HepG2 (cell line): ENCODE data around the gene GATB. TPM values are rescaled to one million over a fixed set of nuclear protein-coding genes. Genes with fewer than 3 reads are reported as not detected.

Source experiments
- ATAC-seq: fragments of 200-7000 bp; cut with Tn5 transposase; 3 replicates; pipeline ENCODE4 v1.9.1; 2020; ENCODE audit warnings: mild to moderate bottlenecking, moderate library complexity
- BruUV-seq: library from RNA; stranded (reverse); fragments of 400-500 nt; replicated peaks from 2 replicates; lab custom pipeline; 2021; lab: Mats Ljungman, UMichigan
- CTCF ChIA-PET: fragments of 300-600 bp; formaldehyde crosslinking; extraction: SDS; loops from one replicate; lab custom pipeline; 2021; ENCODE audit warnings: low total read pairs, inconsistent platforms, low intra/inter-chr PET ratio; lab: Yijun Ruan, JAX
- POLR2A ChIA-PET: fragments of 350-600 bp; sonication (Branson Sonifier 250); formaldehyde crosslinking; loops from one replicate; lab custom pipeline; 2020; ENCODE audit warnings: antibody characterized with exemption, inconsistent platforms; lab: Yijun Ruan, JAX
- DNase-seq: peaks from one replicate; pipeline ENCODE4 v3.0.0-alpha.2; 2015; ENCODE audit warnings: low spot score
- FAIRE-seq: peaks from 3 replicates; lab custom pipeline; 2011; peaks lifted over from hg19 to GRCh38; lab: Jason Lieb, UNC
- H2AFZ ChIP-seq: one replicate; pipeline ENCODE4 v1.6.1; 2011; ENCODE audit warnings: low read length, inconsistent platforms
- H3K27ac ChIP-seq: fragments of 300-600 bp; 3 replicates; pipeline ENCODE4 v1.8.0; 2011; ENCODE audit warnings: mixed run types, mild to moderate bottlenecking, mixed read lengths, low read length, inconsistent platforms; ENCODE audit not compliant: insufficient read depth; ENCODE audit errors: extremely low read length
- H3K27me3 ChIP-seq, 2 experiments: fragments of 200-600 bp in 1 of 2; 2 replicates in 1 of 2; 3 replicates in 1 of 2; pipeline versions ENCODE4 v1.6.0 to v1.8.0; 2011; ENCODE audit warnings: low read length in 2 of 2, mild to moderate bottlenecking in 2 of 2, moderate library complexity in 2 of 2, inconsistent platforms in 1 of 2; ENCODE audit not compliant: insufficient read depth in 2 of 2, control insufficient read depth in 1 of 2
- H3K36me3 ChIP-seq, 2 experiments: fragments of 200-600 bp in 1 of 2; replicated peaks in 1 of 2; 2 replicates in 1 of 2; 3 replicates in 1 of 2; pipeline versions ENCODE4 v1.5.1 to v1.8.0; 2011; ENCODE audit warnings: low read length in 2 of 2, inconsistent platforms in 1 of 2; ENCODE audit not compliant: insufficient read depth in 2 of 2, control insufficient read depth in 1 of 2
- H3K4me1 ChIP-seq: 2 replicates; pipeline ENCODE4 v1.5.1; 2012; ENCODE audit warnings: low read length, inconsistent platforms; ENCODE audit not compliant: insufficient read depth
- H3K4me2 ChIP-seq: 2 replicates; pipeline ENCODE4 v1.6.0; 2011; ENCODE audit warnings: low read depth, low read length, inconsistent platforms
- H3K4me3 ChIP-seq, 3 experiments: fragments of 200-600 bp in 1 of 3; sonication (generic), shearing (Covaris generic) in 1 of 3; replicated peaks in 1 of 3; 2 replicates each; pipeline ENCODE4 v1.5.1; 2011 to 2016; ENCODE audit warnings: low read length in 3 of 3, inconsistent platforms in 2 of 3, low read depth in 2 of 3, mild to moderate bottlenecking in 2 of 3, control low read depth in 1 of 3, mixed read lengths in 1 of 3; ENCODE audit not compliant: insufficient read depth in 1 of 3
- H3K79me2 ChIP-seq: one replicate; pipeline ENCODE4 v1.6.1; 2011; ENCODE audit warnings: low read length, inconsistent platforms; ENCODE audit not compliant: insufficient read depth
- H3K9ac ChIP-seq: 2 replicates; pipeline ENCODE4 v1.6.0; 2011; ENCODE audit warnings: mild to moderate bottlenecking, low read depth, low read length, inconsistent platforms; ENCODE audit not compliant: insufficient read depth
- H3K9me3 ChIP-seq: 2 replicates; pipeline ENCODE4 v1.5.1; 2012; ENCODE audit warnings: mild to moderate bottlenecking, low read length
- H4K20me1 ChIP-seq: 2 replicates; pipeline ENCODE4 v1.6.0; 2011; ENCODE audit warnings: inconsistent platforms, mild to moderate bottlenecking, low read length, moderate library complexity; ENCODE audit not compliant: insufficient read depth
- FOSL1 ChIP-seq: sonication (generic); formaldehyde crosslinking; IDR thresholded peaks from 2 replicates; pipeline ENCODE4 v1.9.0; 2021; ENCODE audit warnings: missing genetic modification reagents, borderline replicate concordance
- ISL2 ChIP-seq: sonication (generic); formaldehyde crosslinking; IDR thresholded peaks from 2 replicates; pipeline ENCODE4 v1.5.0; 2020; ENCODE audit warnings: missing genetic modification reagents
- JARID2 ChIP-seq: sonication (generic); formaldehyde crosslinking; IDR thresholded peaks from 2 replicates; pipeline ENCODE4 v1.8.1; 2023; ENCODE audit warnings: missing genetic modification reagents, inconsistent platforms; ENCODE audit not compliant: insufficient replicate concordance
- KLF13 ChIP-seq: sonication (generic); formaldehyde crosslinking; IDR thresholded peaks from 2 replicates; pipeline ENCODE4 v1.4.0; 2020; ENCODE audit warnings: mild to moderate bottlenecking, missing genetic modification reagents
- NKX3-1 ChIP-seq: sonication (generic); formaldehyde crosslinking; IDR thresholded peaks from 2 replicates; pipeline ENCODE4 v1.5.0; 2020; ENCODE audit warnings: missing genetic modification reagents
- NR2F2 ChIP-seq: IDR thresholded peaks from 2 replicates; pipeline ENCODE4 v1.6.1; 2012; ENCODE audit warnings: low read depth, inconsistent platforms, borderline replicate concordance
- PRPF4 ChIP-seq: fragments of 200-400 bp; formaldehyde crosslinking; IDR thresholded peaks from 2 replicates; pipeline ENCODE4 v1.6.1; 2016; ENCODE audit warnings: low read length, low read depth; ENCODE audit not compliant: poor library complexity, severe bottlenecking
- SP140L ChIP-seq: sonication (generic); formaldehyde crosslinking; IDR thresholded peaks from 2 replicates; pipeline ENCODE4 v1.4.0; 2020; ENCODE audit warnings: missing genetic modification reagents, borderline replicate concordance
- SRF ChIP-seq: IDR thresholded peaks from 2 replicates; pipeline ENCODE4 v1.6.1; 2011; ENCODE audit warnings: mild to moderate bottlenecking, low read depth, low read length, moderate library complexity
- ZNF331 ChIP-seq: sonication (generic); formaldehyde crosslinking; IDR thresholded peaks from 2 replicates; pipeline ENCODE4 v1.4.0; 2020; ENCODE audit warnings: missing genetic modification reagents
- ZNF609 ChIP-seq: sonication (generic); formaldehyde crosslinking; IDR thresholded peaks from 2 replicates; pipeline ENCODE4 v1.4.0; 2020; ENCODE audit warnings: mild to moderate bottlenecking, missing genetic modification reagents, borderline replicate concordance
- WGBS: methylation state at CpG from one replicate; pipeline ENCODE4 v1.1.6; 2017; ENCODE audit warnings: low lambda C conversion rate; 5-methylcytosine and 5-hydroxymethylcytosine counted together
- in situ Hi-C: cut with HindIII; loops from 2 replicates; pipeline ENCODE4 v1.10.0; 2017; ENCODE audit warnings: low pct_unique_long_range_greater_than_20kb; ENCODE audit not compliant: extremely low pct_ligation_motif_present
- intact Hi-C: fragments of 100-400 bp; cut with micrococcal nuclease; formaldehyde crosslinking; loops from one replicate; pipeline ENCODE4 v1.10.0; 2022; ENCODE audit not compliant: unreplicated experiment
- polyA plus RNA-seq, 8 experiments: library from polyadenylated mRNA; depleted of rRNA in 3 of 8; stranded (reverse) in 7 of 8; unstranded in 1 of 8; fragments of >200 nt; fragmentation: Illumina TruSeq in 4 of 8; extraction: Trizol in 4 of 8; gene quantifications; 2 replicates each; pipeline versions ENCODE4 v1.2.1 to v1.2.3, GENCODE V29; 2011 to 2016; ENCODE audit warnings: low read depth in 4 of 8, missing spikeins in 1 of 8, mixed read lengths in 1 of 8; ENCODE audit not compliant: insufficient read depth in 1 of 8
- total RNA-seq, 5 experiments: library from RNA; depleted of rRNA; stranded (reverse); fragments of >200 nt; fragmentation: Illumina TruSeq; extraction: Trizol; gene quantifications; 2 replicates each; pipeline ENCODE4 v1.2.3, GENCODE V29; 2016; ENCODE audit warnings: low read depth in 1 of 5
- TF ChIP-seq, protein P1 (sequence below): sonication (generic); formaldehyde crosslinking; IDR thresholded peaks from 2 replicates; pipeline ENCODE4 v1.8.1; 2023; ENCODE audit warnings: mild to moderate bottlenecking, missing genetic modification reagents, borderline replicate concordance
- TF ChIP-seq, protein P2 (sequence below): sonication (generic); formaldehyde crosslinking; IDR thresholded peaks from 2 replicates; pipeline ENCODE4 v1.5.0; 2020; ENCODE audit warnings: mild to moderate bottlenecking, missing genetic modification reagents

The GATB gene
- total and polyA plus RNA-seq, 2 of the 13 experiments (the other 11 are each of a cell fraction or from before 2014, with no cell fraction given): 32.3 to 32.4 TPM

- POLR2A ChIA-PET: no interaction called here
- Histone ChIP-seq H3K9me3 (no peaks in the 10 kb centered on the region), H3K79me2 (no peaks in the 10 kb centered on the region), H3K4me1 (no peaks in the 10 kb centered on the region), H3K9ac (no peak overlapping the region), H3K36me3 (peaks cover 0 to 13% of the 10 kb centered on the region in 2 experiments; a peak in 2 of 5 replicates), H4K20me1 (no peaks in the 10 kb centered on the region), H3K4me3 (no peak overlapping the region), H3K27ac (no peak overlapping the region), H2AFZ (no peak overlapping the region), H3K4me2 (no peak overlapping the region), H3K27me3 (no peaks in the 10 kb centered on the region; a peak in 1 of 5 replicates)
- CTCF ChIA-PET: no interaction called here
- ATAC-seq: no peak
- in situ Hi-C loops (no loop called here), intact Hi-C loops (no loop called here)
- DNase-seq: no peak
- no TSS peak for BruUV-seq
- no peak for FAIRE-seq
- TF ChIP-seq NR2F2 (no peak), SP140L (no peak), JARID2 (CRISPR knock-in tag) (no peak), ISL2 (no peak), NKX3-1 (CRISPR knock-in tag) (no peak), SRF (no peak), KLF13 (CRISPR knock-in tag) (no peak), ZNF331 (CRISPR knock-in tag) (no peak), PRPF4 (no peak), FOSL1 (CRISPR knock-in tag) (no peak), ZNF609 (CRISPR knock-in tag) (no peak)
- TF ChIP-seq, protein P1, sequence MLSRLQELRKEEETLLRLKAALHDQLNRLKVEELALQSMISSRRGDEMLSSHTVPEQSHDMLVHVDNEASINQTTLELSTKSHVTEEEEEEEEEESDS (CRISPR knock-in tag): no peak
- TF ChIP-seq, protein P2, sequence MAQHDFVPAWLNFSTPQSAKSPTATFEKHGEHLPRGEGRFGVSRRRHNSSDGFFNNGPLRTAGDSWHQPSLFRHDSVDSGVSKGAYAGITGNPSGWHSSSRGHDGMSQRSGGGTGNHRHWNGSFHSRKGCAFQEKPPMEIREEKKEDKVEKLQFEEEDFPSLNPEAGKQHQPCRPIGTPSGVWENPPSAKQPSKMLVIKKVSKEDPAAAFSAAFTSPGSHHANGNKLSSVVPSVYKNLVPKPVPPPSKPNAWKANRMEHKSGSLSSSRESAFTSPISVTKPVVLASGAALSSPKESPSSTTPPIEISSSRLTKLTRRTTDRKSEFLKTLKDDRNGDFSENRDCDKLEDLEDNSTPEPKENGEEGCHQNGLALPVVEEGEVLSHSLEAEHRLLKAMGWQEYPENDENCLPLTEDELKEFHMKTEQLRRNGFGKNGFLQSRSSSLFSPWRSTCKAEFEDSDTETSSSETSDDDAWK (CRISPR knock-in tag): no peak
- 90% methylated on average over 7 of the region's 7 CpGs for WGBS
Measured at GRCh38 chr4:151653548-151653918, 107.3 kb downstream of the GATB start.
